ENCODE results near the gene MOB3B.
"Not testable (repeated sequence)": the region's sequence is repeated elsewhere in the genome, so short reads cannot be mapped to it uniquely, and the experiment has no call there.

The MOB3B gene

GRCh38 chr9:27483576-27483975 is 46.0 kb downstream of the MOB3B start:
- in situ Hi-C loops (cut with MboI; ENCODE audit: low sequenced_read_pairs) = no loop called here

GRCh38 chr9:27482709-27483108 is 46.9 kb downstream of the MOB3B start:
- in situ Hi-C loops (cut with MboI; ENCODE audit: low sequenced_read_pairs) = no loop called here

GRCh38 chr9:27478322-27478721 is 51.3 kb downstream of the MOB3B start:
- in situ Hi-C loops (cut with MboI; ENCODE audit: low sequenced_read_pairs) = no loop called here

DNA sequence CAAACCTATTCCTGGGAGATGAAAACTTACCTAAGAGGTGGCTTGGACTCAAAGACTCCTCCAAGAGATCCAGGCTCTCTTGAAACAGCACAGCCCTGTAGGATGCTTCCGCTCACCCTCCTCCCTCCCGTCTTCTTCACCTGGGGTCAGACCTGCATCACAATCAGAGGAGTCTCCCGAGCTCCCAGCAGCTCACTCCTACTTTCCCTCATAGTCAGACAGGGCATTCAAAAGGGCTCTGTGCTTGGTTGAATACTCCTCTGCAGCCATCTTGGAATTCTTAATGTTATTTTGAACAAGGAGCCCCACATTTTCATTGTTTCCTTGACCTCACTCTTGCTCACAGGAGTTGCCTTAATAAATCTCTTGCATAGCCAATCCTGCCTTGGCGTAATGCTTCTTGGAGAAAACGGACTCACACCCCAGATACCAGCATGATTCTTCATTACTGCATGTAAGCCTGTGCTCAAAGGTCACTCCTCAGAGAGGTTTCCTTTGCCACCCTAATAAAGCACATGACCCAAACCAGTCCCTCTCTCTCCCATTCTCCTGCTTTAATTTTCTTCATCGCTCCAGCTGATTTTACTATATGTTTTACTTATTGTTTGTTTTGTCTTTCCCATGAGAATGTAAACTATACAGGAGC is 52.6 kb downstream of the MOB3B start:
- in situ Hi-C loops (cut with MboI; ENCODE audit: low sequenced_read_pairs) = no loop called here

DNA sequence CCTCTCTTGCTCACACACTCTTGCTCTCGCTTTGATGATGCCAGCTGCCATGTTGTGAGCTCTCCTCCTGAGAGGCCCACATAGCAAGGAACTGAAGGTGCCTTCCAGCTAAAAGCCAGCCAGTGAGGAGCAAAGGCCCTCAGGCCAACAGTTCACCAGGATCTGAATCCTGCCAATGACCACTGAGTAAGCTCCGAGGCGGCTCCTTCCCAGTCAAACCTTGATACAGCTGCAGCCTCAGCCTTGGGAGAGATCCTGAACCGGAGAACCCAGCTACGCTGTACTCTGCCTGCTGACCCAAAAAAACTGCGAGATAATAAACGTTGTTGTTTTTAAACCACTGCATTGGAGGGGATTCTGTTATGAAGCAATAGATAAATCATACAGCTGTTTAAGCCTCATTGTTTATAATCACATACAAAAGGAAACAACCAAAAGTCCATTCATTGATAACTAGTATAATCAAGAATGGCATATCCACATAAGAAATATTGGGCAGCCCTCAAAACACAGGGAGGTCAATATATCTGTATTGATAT is 54.5 kb downstream of the MOB3B start:
- in situ Hi-C loops (cut with MboI; ENCODE audit: low sequenced_read_pairs) = no loop called here

DNA sequence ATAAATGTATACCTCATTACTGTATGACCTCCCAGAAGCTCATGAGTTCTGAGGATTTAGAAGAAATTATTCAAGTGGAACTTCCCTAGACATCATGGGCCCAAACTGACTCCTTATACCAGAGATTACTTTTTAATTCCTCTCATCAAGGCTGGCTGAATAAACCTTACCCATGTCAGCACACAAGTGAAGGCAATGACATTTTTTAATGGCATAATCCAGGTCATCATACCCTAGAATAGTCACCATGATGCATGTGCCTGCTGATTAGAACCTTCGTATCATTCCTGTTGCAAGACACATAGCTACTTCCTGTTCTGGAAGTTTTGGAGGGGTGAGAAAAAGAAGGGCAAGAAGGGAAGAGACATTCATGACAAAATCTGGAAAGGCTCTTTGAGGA is 55.3 kb downstream of the MOB3B start:
- in situ Hi-C loops (cut with MboI; ENCODE audit: low sequenced_read_pairs) = no loop called here

- in situ Hi-C loops (cut with MboI; ENCODE audit: low sequenced_read_pairs) = no loop called here
Observed at GRCh38 chr9:27473111-27473529, 56.5 kb downstream of the MOB3B start.

GRCh38 chr9:27472195-27472594 is 57.4 kb downstream of the MOB3B start:
- in situ Hi-C loops (cut with MboI; ENCODE audit: low sequenced_read_pairs) = no loop called here

GRCh38 chr9:27471789-27472188 is 57.8 kb downstream of the MOB3B start:
- in situ Hi-C loops (cut with MboI; ENCODE audit: low sequenced_read_pairs) = no loop called here

DNA sequence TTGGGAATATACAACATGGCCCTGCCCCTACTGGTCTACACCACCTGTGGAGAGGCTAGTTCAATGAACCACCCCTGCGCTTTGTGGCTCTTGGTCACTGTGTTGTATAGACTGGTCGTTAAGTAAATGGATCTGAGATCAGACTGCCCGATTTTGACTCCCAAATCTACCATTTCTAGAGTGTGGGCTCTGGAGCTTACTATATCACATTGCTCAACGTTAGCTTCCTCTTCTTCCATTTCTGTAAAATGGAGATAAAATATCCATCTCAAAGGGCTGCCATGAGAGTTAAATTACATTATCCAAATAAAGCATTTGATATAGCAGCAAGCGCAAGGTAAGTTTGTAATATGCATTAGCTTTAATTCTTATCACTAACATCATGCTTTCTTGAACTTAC is 58.2 kb downstream of the MOB3B start:
- in situ Hi-C loops (cut with MboI; ENCODE audit: low sequenced_read_pairs) = no loop called here

GRCh38 chr9:27470291-27470856 is 59.2 kb downstream of the MOB3B start:
- in situ Hi-C loops (cut with MboI; ENCODE audit: low sequenced_read_pairs) = no loop called here

DNA sequence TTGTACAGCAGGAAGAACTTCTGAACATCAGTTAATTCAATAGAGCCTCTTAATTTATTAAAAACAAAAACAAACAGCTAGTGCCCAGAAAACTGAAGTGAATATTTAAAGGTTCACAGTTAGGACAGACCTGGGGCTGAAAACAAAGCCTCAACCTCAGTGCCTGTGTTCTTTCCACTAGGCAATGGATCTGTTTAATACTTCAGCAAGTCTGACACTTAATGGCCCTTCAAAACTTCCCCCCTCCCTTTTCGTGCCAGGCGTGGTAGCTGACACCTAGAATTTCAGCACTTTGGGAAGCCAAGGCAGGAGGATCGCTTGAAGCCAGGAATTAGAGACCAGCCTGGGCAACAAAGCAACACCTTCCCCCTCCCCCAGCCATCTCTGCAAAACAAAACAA is 60.1 kb downstream of the MOB3B start:
- in situ Hi-C loops (cut with MboI; ENCODE audit: low sequenced_read_pairs) = no loop called here

- in situ Hi-C loops (cut with MboI; ENCODE audit: low sequenced_read_pairs) = no loop called here
Observed at GRCh38 chr9:27468462-27469110, 61.0 kb downstream of the MOB3B start.

DNA sequence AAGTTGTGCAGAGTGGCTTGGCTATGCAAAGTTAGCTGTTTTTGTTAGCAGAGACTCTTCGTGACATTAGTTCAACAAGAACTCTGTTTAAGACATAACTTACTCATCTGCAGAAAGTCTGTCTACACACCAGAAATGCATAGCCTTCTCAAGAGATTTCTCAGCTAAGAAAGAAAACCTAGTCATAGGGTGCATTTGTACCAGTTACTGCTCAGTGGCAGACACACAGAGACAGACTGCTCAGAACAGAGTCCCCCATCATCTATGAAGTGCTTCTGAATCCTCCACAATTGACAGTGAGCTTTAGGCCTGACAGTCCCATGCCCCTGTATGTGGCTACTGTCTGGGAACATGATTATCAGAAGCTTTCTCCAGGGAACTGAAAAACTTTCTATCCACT is 61.6 kb downstream of the MOB3B start:
- in situ Hi-C loops (cut with MboI; ENCODE audit: low sequenced_read_pairs) = no loop called here

DNA sequence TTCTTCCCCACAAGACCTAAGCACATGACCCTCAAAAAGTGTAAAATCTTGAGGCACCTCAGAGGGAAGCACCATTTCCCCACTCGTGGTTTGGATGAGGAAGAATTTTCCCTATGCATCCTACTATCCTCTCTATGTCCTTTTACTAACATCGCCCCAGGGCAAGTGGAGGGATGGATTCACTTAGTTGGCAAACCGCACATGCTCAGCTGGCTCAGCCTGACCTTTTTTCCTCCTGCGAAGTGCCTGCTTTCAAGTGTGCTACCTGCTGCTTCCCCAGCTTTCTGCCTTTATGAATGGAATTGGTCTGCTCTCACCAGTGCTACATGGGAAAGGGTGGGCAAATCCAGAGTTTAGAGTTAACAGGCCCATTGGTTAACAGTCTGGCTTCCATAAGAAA is 62.1 kb downstream of the MOB3B start:
- in situ Hi-C loops (cut with MboI; ENCODE audit: low sequenced_read_pairs) = no loop called here

GRCh38 chr9:27466516-27466915 is 63.1 kb downstream of the MOB3B start:
- in situ Hi-C loops (cut with MboI; ENCODE audit: low sequenced_read_pairs) = not testable (repeated sequence)

GRCh38 chr9:27464950-27465349 is 64.7 kb downstream of the MOB3B start:
- in situ Hi-C loops (cut with MboI; ENCODE audit: low sequenced_read_pairs) = not testable (repeated sequence)

GRCh38 chr9:27462846-27463245 is 66.8 kb downstream of the MOB3B start:
- in situ Hi-C loops (cut with MboI; ENCODE audit: low sequenced_read_pairs) = no loop called here

DNA sequence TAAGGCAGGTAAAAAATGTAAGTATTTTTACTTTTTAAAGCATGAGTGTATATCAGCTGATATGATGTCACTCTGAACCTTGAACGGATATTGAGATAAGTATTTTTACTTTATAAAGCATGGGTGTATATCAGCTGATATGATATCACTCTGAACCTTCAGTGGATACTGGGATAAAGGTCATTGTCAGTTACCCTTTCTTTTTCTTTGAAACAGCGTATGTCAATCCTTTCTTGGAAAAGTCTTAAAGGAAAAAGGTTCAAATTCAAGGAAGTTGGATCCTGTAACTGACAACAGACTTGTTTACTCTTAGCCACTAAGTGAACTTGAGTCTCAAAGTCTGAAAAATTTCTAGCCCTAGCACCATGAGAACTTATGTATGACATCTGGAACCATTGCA is 67.2 kb downstream of the MOB3B start:
- in situ Hi-C loops (cut with MboI; ENCODE audit: low sequenced_read_pairs) = no loop called here

- in situ Hi-C loops (cut with MboI; ENCODE audit: low sequenced_read_pairs) = no loop called here
Observed at GRCh38 chr9:27460226-27461023, 69.2 kb downstream of the MOB3B start.

- in situ Hi-C loops (cut with MboI; ENCODE audit: low sequenced_read_pairs) = no loop called here
Observed at GRCh38 chr9:27457445-27457844, 72.2 kb downstream of the MOB3B start.
